Chondrocyte (in vitro differentiated cells): ENCODE measurements around the gene UROC1. TPM values are rescaled to one million over a fixed set of nuclear protein-coding genes. Genes with fewer than 3 reads are reported as not detected.

Experiments used
- DNase-seq: peaks from one replicate; pipeline ENCODE4 v3.0.0; 2021; ENCODE audit warnings: mixed read lengths, low spot score
- H3K27ac Mint-ChIP-seq: one replicate; pipeline ENCODE4 v1.8.0; 2021; ENCODE audit warnings: mild to moderate bottlenecking, moderate library complexity, mixed read lengths; ENCODE audit not compliant: unreplicated experiment
- H3K27me3 Mint-ChIP-seq: 2 replicates; pipeline ENCODE4 v1.8.0; 2021; ENCODE audit warnings: low read depth, mixed read lengths
- H3K36me3 Mint-ChIP-seq: 2 replicates; pipeline ENCODE4 v1.8.0; 2021; ENCODE audit warnings: low read depth, mixed read lengths
- H3K4me1 Mint-ChIP-seq: 2 replicates; pipeline ENCODE4 v1.8.0; 2021; ENCODE audit warnings: low read depth, mild to moderate bottlenecking, mixed read lengths
- H3K4me3 Mint-ChIP-seq: one replicate; pipeline ENCODE4 v1.8.0; 2021; ENCODE audit warnings: mild to moderate bottlenecking, moderate library complexity, mixed read lengths; ENCODE audit not compliant: unreplicated experiment
- H3K9me3 Mint-ChIP-seq: 2 replicates; pipeline ENCODE4 v1.8.0; 2021; ENCODE audit warnings: low read depth, mixed read lengths
- total RNA-seq: library from RNA; stranded (reverse); gene quantifications from 3 replicates; pipeline ENCODE4 v1.2.1, GENCODE V29; 2021
- TF ChIP-seq, protein P1 (sequence below): fragments of 200-600 bp; sonication (generic); IDR thresholded peaks from 2 replicates; pipeline ENCODE4 v1.5.0; 2021; ENCODE audit warnings: antibody characterized with exemption, mild to moderate bottlenecking, moderate library complexity

Gene UROC1
- total RNA-seq, 1 donor from 2014 or later: not detected

- peaks cover 40% of the 10 kb centered on the region for H3K4me1 Mint-ChIP-seq
- H3K36me3 Mint-ChIP-seq: peaks cover 7% of the 10 kb centered on the region
- H3K4me3 Mint-ChIP-seq: peak within 1 kb of the TSS; percentile 85
- DNase-seq: peak; percentile 96
- TF ChIP-seq, protein P1, sequence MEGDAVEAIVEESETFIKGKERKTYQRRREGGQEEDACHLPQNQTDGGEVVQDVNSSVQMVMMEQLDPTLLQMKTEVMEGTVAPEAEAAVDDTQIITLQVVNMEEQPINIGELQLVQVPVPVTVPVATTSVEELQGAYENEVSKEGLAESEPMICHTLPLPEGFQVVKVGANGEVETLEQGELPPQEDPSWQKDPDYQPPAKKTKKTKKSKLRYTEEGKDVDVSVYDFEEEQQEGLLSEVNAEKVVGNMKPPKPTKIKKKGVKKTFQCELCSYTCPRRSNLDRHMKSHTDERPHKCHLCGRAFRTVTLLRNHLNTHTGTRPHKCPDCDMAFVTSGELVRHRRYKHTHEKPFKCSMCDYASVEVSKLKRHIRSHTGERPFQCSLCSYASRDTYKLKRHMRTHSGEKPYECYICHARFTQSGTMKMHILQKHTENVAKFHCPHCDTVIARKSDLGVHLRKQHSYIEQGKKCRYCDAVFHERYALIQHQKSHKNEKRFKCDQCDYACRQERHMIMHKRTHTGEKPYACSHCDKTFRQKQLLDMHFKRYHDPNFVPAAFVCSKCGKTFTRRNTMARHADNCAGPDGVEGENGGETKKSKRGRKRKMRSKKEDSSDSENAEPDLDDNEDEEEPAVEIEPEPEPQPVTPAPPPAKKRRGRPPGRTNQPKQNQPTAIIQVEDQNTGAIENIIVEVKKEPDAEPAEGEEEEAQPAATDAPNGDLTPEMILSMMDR: peak; percentile 69
- no peaks in the 10 kb centered on the region for H3K9me3 Mint-ChIP-seq
- H3K27me3 Mint-ChIP-seq: no peaks in the 10 kb centered on the region
- peak within 1 kb of the TSS; percentile 80 for H3K27ac Mint-ChIP-seq
Measured at GRCh38 chr3:126475413-126476114, 42.0 kb downstream of the UROC1 start, which contains the start of gene ZXDC. Gene ZXDC, minus strand, starts transcription at chr3:126475891. Its CDS starts 26 bp downstream, at chr3:126475865.

DNA sequence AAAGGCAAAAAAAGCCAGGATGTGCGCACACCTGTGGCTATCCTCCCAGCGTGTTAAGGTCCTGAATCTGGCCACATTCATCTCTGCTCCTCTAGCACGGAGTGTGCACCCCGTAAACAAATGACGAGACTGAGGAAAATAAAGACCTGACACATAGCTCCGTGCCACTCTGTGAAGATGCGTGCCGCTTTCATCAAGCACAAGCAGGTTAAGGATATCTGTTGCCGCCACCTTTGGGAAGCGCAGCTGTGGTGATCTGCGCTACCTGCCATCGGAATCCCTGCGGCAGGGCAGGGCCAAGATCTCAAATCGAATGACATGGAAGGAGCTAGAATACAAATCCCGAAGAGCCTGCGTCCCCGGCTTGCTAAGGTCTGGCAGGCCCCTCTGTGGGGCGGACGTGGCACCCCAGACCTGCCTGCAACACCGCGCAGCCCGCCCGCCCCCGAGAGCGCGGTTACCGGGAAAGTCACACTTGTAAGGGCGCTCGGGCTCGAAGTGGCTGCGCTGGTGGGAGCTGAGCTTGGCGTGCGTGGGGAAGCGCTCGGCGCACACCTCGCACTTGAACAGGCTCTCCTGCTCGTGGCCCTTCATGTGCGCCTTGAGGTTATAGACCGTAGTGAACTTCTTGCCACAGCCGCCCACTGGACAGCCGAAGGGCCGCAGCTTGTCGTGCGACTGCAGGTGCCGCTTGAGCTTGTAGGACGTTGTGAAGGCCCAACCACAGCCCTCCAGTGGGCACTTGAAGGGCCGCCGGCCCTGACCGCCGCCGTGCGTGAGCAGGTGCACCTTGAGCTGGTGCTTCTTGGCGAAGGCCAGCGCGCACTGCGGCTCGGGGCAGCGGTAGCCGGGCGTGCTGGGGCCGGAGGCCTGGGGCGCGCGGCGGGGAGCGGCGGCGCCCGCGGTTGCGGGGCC is 42.8 kb downstream of the UROC1 start:
- no peaks in the 10 kb centered on the region for H3K27me3 Mint-ChIP-seq
- peak overlapping the region; percentile 85 for H3K4me3 Mint-ChIP-seq
- peak; percentile 90 for DNase-seq
- TF ChIP-seq, protein P1: no peak
- H3K4me1 Mint-ChIP-seq: peaks cover 40% of the 10 kb centered on the region
- no peaks in the 10 kb centered on the region for H3K9me3 Mint-ChIP-seq
- H3K36me3 Mint-ChIP-seq: peaks cover 11% of the 10 kb centered on the region
- H3K27ac Mint-ChIP-seq: peak overlapping the region; percentile 63

DNA sequence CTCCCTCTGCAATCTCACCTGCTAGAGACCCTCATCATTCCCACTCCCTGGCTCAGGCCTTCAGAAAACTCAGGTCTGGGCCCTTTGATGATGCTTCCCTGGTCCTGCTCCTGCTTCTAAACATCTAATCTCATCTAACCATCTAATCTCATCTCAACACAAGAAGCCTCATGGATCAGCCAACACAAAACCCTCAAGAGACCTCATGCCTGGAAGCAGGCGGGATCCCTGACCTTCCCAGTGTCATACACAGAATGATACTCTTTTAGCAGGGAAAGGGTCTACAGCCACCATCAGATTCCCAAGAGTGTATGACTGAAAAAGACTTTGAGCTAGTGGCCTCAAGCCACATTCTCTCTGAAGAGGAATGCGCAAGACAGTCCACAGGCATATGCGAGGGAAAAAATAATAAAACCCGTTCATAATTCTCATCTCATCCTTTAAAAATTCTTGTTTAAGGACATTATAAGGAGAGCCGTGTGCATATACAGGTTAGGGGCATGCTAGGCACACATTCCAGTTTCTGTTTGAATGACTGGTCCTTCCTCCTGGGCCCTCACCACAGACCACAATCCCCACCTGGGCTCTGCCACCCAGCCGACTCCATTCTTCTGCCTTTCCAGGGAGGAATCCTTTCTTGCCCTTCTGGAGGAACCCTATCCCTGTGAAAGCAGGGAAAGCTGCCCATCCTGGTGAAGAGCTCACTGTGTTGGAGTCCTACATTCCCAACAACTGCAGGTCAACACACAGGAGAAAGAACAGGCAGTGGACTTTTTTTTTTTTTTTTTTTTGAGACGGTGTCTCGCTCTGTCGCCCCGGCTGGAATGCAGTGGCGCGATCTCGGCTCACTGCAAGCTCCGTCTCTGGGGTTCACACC is 44.0 kb downstream of the UROC1 start:
- peak overlapping the region; percentile 85 for H3K4me3 Mint-ChIP-seq
- H3K4me1 Mint-ChIP-seq: peaks cover 42% of the 10 kb centered on the region
- H3K27ac Mint-ChIP-seq: peak overlapping the region; percentile 77
- H3K27me3 Mint-ChIP-seq: no peaks in the 10 kb centered on the region
- TF ChIP-seq, protein P1: no peak
- no peak for DNase-seq
- H3K36me3 Mint-ChIP-seq: peaks cover 21% of the 10 kb centered on the region
- H3K9me3 Mint-ChIP-seq: no peaks in the 10 kb centered on the region

GRCh38 chr3:126472277-126473006 is 45.1 kb downstream of the UROC1 start:
- no peak for DNase-seq
- Mint-ChIP-seq H3K27ac (peak overlapping the region; percentile 85), H3K4me3 (peak overlapping the region; percentile 85), H3K9me3 (no peaks in the 10 kb centered on the region), H3K4me1 (peaks cover 42% of the 10 kb centered on the region), H3K27me3 (no peaks in the 10 kb centered on the region), H3K36me3 (peaks cover 28% of the 10 kb centered on the region)
- TF ChIP-seq, protein P1: peak; percentile 14
